ENCODE results near the gene CAMK1D. TPM values are rescaled to one million over a fixed set of nuclear protein-coding genes. Genes with fewer than 3 reads are reported as not detected.

The CAMK1D gene
- total and polyA plus RNA-seq, 2 experiments from 2014 or later = 4.6 to 7.2 TPM

- TF ChIP-seq JUNB (IDR thresholded peaks at IDR 0.05; ENCODE audit: unreplicated experiment) (no peak), ZNF331 (CRISPR knock-in tag; IDR thresholded peaks at IDR 0.05; ENCODE audit: low read depth) (no peak), ZNF462 (CRISPR knock-in tag; IDR thresholded peaks at IDR 0.05) (no peak)
Measured at GRCh38 chr10:12629767-12630165, 280.4 kb downstream of the CAMK1D start (continued).

- peaks cover 2% of the 10 kb centered on the region for H3K27me3 Mint-ChIP-seq (ENCODE audit: insufficient read depth, low read depth, poor library complexity)
- no peaks in the 10 kb centered on the region; the same call in 1 of the 2 replicates for H4K20me1 ChIP-seq (replicated peaks; ENCODE audit: insufficient read depth)
- H3K4me1 ChIP-seq (ENCODE audit: insufficient read depth) = peaks cover 6% of the 10 kb centered on the region
- H3K27ac Mint-ChIP-seq = no peak overlapping the region
- H3K27me3 ChIP-seq (ENCODE audit: insufficient read depth) = no peaks in the 10 kb centered on the region
- DNase-seq (ENCODE audit: low spot score) (no peak), ATAC-seq (no peak)
- peaks cover 6% of the 10 kb centered on the region; the same call in 2 of the 3 replicates for H3K4me1 Mint-ChIP-seq
- H3K79me2 ChIP-seq (replicated peaks; ENCODE audit: insufficient read depth) = no peaks in the 10 kb centered on the region
- peaks cover 13% of the 10 kb centered on the region; the same call in 2 of the 3 replicates for H3K9me3 Mint-ChIP-seq
- no peaks in the 10 kb centered on the region; the same call in 1 of the 2 replicates for H3K9me2 ChIP-seq (ENCODE audit: insufficient read depth)
- no peaks in the 10 kb centered on the region for H3K36me3 ChIP-seq (ENCODE audit: insufficient read depth)
- no peak overlapping the region for H2AFZ ChIP-seq
- peaks cover 15% of the 10 kb centered on the region for H3K36me3 Mint-ChIP-seq (ENCODE audit: low read depth)
- H3K4me3 ChIP-seq = no peak overlapping the region
- H3K4me2 ChIP-seq = no peak overlapping the region
- H3F3A ChIP-seq (replicated peaks; ENCODE audit: low read depth) = no peaks in the 10 kb centered on the region
- no peak overlapping the region for H3K4me3 Mint-ChIP-seq
- H3K27ac ChIP-seq (ENCODE audit: low read depth) = no peak overlapping the region
- TF ChIP-seq ZNF331 (CRISPR knock-in tag; IDR thresholded peaks at IDR 0.05; ENCODE audit: low read depth) (no peak), CTCF (conservative IDR thresholded peaks at IDR 0.05; ENCODE audit: low read depth in 2 of 2) (no peak), STAT1 (IDR thresholded peaks at IDR 0.05; ENCODE audit: unreplicated experiment) (no peak), EZH2 (IDR thresholded peaks at IDR 0.05; ENCODE audit: low read depth, unreplicated experiment) (no peak), ZNF462 (CRISPR knock-in tag; IDR thresholded peaks at IDR 0.05) (no peak), CREB1 (CRISPR knock-in tag; IDR thresholded peaks at IDR 0.05; ENCODE audit: low read depth) (no peak)
Measured at GRCh38 chr10:12631216-12631615, 281.9 kb downstream of the CAMK1D start.
